Fibroblast of lung (primary cell): Measurements from ENCODE around the gene ZNF785.

Experiments
- CTCF ChIP-seq, 2 donors: IDR thresholded peaks in 1 of 2; conservative IDR thresholded peaks in 1 of 2; 1 replicate in 1 of 2; 2 replicates in 1 of 2; pipeline ENCODE4 v1.5.1; 2011 to 2012; ENCODE audit warnings: low read length in 2 of 2, control low read depth in 1 of 2, inconsistent platforms in 1 of 2, low read depth in 1 of 2, mild to moderate bottlenecking in 1 of 2
- EZH2 ChIP-seq: IDR thresholded peaks from 2 replicates; pipeline ENCODE4 v1.5.1; 2012; ENCODE audit warnings: low read length, control low read depth, mild to moderate bottlenecking; ENCODE audit errors: missing control alignments

- TF ChIP-seq CTCF (conservative IDR thresholded peaks at IDR 0.05 in 1 of 2, IDR thresholded peaks at IDR 0.05 in 1 of 2; ENCODE audit: low read depth in 1 of 2, low read length in 2 of 2) = no peak
- no peak for TF ChIP-seq EZH2
These were observed 17.2 kb upstream of the ZNF785 start for GRCh38 chr16:30602616-30603277.
